Adrenal gland (tissue), 5 donors: ENCODE results near the gene SDK1.

Source experiments
- POLR2A ChIP-seq, 2 donors: fragments of 450-650 bp; IDR thresholded peaks; one replicate each; pipeline ENCODE4 v1.6.1; 2017; ENCODE audit warnings: antibody characterized with exemption in 2 of 2, mild to moderate bottlenecking in 2 of 2, moderate library complexity in 1 of 2
- TF ChIP-seq, protein P1 (sequence below), 6 experiments: fragments of 450-650 bp in 4 of 6; fragments of 200-600 bp in 2 of 6; sonication (generic) in 1 of 6; IDR thresholded peaks; 1 replicate in 5 of 6; 2 replicates in 1 of 6; pipeline versions ENCODE4 v1.5.1 to v1.8.0; 2016 to 2021; ENCODE audit warnings: antibody characterized with exemption in 6 of 6, mild to moderate bottlenecking in 2 of 6, moderate library complexity in 1 of 6
- donor health status: DM: no; HTN: no; CAD: no.

DNA sequence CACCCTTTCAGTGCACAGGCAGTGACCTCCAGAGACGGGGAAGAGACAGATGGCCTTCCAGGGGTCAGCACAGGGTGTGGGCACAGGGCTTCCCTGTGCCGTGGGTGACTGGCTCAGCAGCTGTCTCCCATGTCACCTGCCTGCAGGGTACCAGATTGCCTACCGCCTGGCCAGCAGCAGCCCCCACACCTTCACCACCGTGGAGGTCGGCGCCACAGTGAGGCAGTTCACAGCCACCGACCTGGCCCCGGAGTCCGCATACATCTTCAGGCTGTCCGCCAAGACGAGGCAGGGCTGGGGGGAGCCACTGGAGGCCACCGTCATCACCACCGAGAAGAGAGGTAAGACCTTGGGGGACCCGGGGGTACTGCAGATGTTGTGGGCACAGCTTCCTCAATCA, 844.5 kb downstream of the SDK1 start:
- TF ChIP-seq POLR2A (IDR thresholded peaks at IDR 0.05), result no peak
- TF ChIP-seq, protein P1, sequence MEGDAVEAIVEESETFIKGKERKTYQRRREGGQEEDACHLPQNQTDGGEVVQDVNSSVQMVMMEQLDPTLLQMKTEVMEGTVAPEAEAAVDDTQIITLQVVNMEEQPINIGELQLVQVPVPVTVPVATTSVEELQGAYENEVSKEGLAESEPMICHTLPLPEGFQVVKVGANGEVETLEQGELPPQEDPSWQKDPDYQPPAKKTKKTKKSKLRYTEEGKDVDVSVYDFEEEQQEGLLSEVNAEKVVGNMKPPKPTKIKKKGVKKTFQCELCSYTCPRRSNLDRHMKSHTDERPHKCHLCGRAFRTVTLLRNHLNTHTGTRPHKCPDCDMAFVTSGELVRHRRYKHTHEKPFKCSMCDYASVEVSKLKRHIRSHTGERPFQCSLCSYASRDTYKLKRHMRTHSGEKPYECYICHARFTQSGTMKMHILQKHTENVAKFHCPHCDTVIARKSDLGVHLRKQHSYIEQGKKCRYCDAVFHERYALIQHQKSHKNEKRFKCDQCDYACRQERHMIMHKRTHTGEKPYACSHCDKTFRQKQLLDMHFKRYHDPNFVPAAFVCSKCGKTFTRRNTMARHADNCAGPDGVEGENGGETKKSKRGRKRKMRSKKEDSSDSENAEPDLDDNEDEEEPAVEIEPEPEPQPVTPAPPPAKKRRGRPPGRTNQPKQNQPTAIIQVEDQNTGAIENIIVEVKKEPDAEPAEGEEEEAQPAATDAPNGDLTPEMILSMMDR (IDR thresholded peaks at IDR 0.05), result no peak
